ENCODE data around the gene FHOD3.
"Not testable (repeated sequence)": the region's sequence is repeated elsewhere in the genome, so short reads cannot be mapped to it uniquely, and the experiment has no call there.

FHOD3 gene

GRCh38 chr18:36530676-36531405 lies 233.3 kb downstream of the FHOD3 start:
- no peak for DNase-seq

- no peak for DNase-seq
These were observed 234.1 kb downstream of the FHOD3 start for GRCh38 chr18:36531636-36532035.

- DNase-seq: no peak
These were observed 234.9 kb downstream of the FHOD3 start for GRCh38 chr18:36532394-36532793.

GRCh38 chr18:36532815-36533214 lies 235.3 kb downstream of the FHOD3 start:
- DNase-seq: no peak

GRCh38 chr18:36533446-36534153 lies 236.1 kb downstream of the FHOD3 start:
- no peak for DNase-seq

GRCh38 chr18:36534154-36534688 lies 236.7 kb downstream of the FHOD3 start:
- no peak for DNase-seq

GRCh38 chr18:36535202-36535935 lies 237.9 kb downstream of the FHOD3 start:
- DNase-seq: no peak

GRCh38 chr18:36536426-36536825 lies 238.9 kb downstream of the FHOD3 start:
- no peak for DNase-seq

- DNase-seq: no peak
These were observed 239.8 kb downstream of the FHOD3 start for GRCh38 chr18:36537289-36537688.

- DNase-seq: no peak
These were observed 242.2 kb downstream of the FHOD3 start for GRCh38 chr18:36539674-36540231.

GRCh38 chr18:36543030-36543429 lies 245.5 kb downstream of the FHOD3 start:
- DNase-seq: no peak

- no peak for DNase-seq
These were observed 246.6 kb downstream of the FHOD3 start for GRCh38 chr18:36543991-36544725.

GRCh38 chr18:36545821-36546427 lies 248.4 kb downstream of the FHOD3 start:
- DNase-seq: no peak

GRCh38 chr18:36546876-36547275 lies 249.4 kb downstream of the FHOD3 start:
- DNase-seq: no peak

- DNase-seq: no peak
These were observed 250.0 kb downstream of the FHOD3 start for GRCh38 chr18:36547544-36547943.

- not testable (repeated sequence) for DNase-seq
These were observed 253.8 kb downstream of the FHOD3 start for GRCh38 chr18:36551274-36551673.

- DNase-seq: no peak
These were observed 260.7 kb downstream of the FHOD3 start for GRCh38 chr18:36558234-36558633.

GRCh38 chr18:36559149-36559857 lies 261.8 kb downstream of the FHOD3 start:
- no peak for DNase-seq

GRCh38 chr18:36560187-36560586 lies 262.7 kb downstream of the FHOD3 start:
- DNase-seq: no peak

GRCh38 chr18:36561046-36561445 lies 263.5 kb downstream of the FHOD3 start:
- no peak for DNase-seq

GRCh38 chr18:36564841-36565240 lies 267.3 kb downstream of the FHOD3 start:
- no peak for DNase-seq
